ENCODE measurements around the gene KIAA0408.

KIAA0408 gene

DNA sequence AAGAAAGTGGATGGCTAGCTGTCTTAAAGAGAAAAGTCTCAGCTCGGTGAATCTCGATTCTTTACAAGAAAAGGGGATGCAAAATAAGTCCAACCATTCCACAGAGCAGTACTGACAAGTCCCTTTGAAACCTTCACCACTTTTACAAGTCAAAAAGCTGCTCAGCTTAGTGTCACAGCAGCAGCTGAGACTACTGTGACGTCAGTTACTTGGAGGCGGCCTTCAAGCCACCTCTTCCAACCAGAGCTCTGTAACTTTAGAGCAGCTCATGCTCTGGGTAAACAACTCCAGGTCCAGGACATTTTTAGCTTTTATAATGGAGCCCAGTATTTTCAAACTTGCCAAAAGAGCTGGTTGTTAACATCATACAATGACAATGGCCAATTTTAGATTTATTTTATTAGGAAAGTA is at the start of gene KIAA0408:
Gene KIAA0408, minus strand, starts transcription at position 159 of the 411 bp plus-strand sequence. CDS start 5,408 bp downstream, outside the sequence.
- no peak for DNase-seq

DNA sequence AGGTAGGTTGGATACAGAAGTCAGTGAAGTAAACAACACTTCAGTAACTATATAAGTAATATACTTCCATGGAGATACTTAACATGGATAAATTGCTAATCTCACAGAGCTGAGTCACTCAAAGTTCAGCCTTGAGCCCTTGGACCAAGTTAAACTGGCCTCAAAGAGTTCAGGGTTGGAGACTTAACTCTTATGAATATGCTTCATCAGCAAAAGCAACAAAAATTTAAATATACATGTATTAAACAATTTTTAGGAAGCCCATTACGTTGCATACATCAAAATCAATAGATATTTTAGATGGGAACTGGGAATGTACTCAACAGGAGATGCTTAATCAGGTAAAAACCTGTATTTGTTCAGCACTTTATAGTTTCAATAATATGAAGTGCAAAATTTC is 47.7 kb upstream of the KIAA0408 start:
- DNase-seq = no peak

DNA sequence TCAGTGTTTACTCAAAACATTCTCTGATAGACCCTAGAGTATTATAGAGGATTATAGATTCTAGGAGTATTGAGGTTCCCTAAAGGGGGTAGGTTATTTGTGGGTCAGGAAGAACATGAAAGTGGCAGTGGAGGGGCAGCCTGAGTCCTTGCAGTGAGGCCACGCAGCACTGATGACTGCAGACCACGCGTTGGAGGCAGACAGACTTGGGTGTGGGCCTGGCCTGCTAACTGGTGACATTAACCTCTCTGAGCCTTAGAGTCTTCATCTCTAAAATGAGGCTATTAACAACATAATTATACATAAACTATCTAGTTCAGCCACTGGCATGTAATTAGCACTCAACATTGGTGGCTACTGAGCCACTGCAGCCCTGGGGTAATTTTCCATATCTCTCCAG is 43.8 kb upstream of the KIAA0408 start:
- no peak for DNase-seq

DNA sequence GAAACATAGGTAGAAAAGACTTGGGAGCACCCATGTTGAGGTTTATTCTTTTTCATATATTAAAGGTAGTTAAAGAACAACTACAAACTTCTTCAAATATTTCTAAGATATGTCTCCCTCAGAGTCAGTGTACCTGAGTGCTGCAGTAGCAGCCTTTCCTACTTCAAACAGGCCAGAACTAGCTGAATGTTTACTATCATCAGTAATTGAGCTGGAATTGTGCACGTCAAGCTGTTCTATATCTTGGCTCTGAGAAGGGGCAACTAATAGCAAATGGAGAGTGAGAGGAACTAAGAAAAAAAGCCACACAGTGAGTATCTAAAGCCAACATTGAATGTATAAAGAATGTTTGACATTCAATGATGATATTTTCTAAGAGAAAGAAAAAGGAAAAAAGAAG is 38.2 kb upstream of the KIAA0408 start:
- DNase-seq = no peak

DNA sequence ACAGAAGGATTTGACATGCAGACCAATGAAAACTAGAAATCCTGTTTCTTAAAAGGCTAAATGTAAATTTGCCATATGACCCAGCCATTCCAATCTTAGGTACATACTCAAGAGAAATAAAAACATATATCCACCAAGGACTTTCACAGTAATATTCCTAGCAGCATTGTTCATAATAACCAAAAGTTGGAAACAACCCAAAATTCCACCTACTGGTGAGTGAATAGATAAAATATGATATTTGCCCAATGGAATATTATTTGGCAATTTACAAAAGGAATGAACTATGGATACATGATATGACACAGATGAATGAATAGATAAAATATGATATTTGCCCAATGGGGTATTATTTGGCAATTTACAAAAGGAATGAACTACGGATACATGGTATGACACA is 37.3 kb upstream of the KIAA0408 start:
- DNase-seq = no peak

DNA sequence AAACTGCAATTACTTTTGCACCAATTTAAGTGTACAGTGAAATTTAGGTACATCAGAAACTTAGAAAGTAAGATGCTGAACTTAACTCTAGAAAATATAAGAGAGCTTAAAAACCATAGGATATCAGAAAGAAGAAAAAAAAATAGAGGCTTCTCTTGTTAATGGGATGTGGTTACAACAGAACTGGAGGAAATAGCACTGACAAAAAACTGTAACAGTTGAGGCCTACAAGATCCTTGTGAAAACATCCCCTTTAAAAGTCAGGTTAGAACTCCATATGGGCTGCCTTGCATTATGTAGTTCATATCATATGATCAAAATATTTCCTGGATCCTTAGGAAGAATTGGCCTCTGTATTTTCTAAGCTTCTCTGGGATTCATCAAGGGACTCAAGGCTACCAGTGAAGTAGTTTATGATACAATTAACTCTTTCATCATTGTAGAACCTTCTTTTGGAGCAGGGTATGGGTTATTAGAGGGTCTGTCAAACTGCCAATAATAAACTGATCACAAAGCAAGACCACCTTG is 35.1 kb upstream of the KIAA0408 start:
- DNase-seq = no peak

DNA sequence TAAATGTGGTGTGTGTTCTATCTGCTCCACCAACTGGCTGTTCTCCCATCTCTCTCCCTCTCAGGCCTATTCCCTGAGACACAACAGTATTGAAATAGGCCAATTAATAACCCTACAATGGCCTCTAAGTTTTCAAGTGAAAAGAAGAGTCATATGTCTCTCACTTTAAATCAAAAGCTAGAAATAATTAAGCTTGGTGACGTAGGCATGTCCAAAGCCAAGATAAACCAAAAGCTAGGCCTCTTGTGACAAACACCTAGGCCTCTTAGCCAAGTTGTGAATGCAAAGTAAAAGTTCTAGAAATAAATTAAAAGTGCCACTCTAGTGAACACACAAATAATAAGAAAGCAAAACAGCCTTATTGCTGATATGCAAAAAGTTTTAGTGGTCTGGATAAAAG is 30.1 kb upstream of the KIAA0408 start:
- no peak for DNase-seq

DNA sequence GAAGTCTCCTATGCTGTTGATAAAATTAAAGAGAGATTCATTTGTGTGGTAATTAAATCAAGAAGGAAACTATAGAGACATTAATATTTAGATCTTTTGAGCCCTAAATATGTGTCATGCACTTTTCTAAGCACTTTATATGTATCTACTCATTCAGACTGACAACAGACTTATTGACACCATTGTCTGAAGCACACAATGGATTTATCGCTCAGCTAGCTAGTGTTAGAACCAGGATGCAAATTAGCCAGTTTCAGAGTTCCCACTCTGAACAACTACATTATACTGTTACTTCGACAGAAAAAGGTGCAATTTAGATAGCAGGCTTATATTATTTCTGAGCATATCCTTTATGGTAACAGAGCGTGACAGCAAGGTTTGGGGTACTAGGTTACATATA is 27.7 kb upstream of the KIAA0408 start:
- no peak for DNase-seq

DNA sequence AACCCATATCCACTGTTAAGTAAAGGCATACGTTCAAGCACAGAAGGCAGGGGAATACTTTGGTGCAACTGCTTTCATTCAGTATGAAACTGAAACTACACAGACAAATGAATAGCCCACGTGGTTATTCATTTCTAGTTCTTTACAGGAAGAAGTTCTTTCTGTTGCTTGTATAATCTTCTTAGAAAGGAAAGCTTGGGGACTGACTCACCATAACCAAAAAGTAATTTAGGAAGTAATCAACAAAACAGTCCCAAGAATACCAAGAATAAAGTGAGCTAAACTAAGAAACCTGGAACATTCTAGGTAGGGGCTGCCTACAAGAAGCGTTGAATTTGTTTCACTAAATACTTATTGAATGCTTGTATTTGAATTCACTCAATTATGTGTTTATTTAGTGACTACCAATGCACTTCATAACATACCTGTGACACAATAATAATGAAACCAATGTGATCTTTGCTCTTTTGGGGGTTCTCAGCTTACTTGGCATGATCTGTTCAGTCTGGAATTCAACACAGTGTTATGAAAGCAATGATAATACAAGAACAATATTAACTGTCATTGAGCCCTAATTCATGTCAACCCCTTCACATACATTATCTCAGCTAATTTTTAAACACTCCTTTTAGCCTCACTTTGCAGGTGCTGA is 25.1 kb upstream of the KIAA0408 start:
- peak; percentile 3 for DNase-seq

DNA sequence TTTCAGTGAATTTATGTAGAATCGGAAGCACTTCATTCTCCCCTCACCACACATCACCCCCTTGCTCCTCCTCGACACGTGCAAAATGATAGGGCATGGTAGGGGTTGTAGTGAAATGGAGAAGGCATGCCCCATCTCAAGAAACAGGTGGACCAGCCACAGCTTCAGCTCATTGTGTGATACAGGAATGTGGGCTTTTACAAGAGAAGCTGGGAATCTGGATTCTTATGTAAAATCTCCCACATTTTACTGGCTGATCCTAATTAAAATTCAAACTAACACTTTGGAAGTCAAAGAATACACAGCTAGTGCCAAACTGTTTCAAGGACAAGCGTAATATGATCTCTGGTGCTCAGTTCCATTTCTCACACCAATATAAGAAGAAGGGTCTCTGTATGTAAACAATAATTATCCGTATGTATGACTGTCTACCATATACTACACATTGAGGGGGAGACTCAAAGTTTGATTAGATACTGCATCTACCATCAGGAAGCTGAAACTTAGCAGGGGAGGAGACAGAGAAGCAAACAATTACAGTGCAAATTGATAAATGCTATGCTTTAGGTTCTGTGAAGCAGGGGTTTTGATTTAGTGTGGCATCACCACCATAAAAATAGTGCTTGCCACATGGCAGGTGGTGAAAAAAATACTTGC is 24.3 kb upstream of the KIAA0408 start:
- no peak for DNase-seq

DNA sequence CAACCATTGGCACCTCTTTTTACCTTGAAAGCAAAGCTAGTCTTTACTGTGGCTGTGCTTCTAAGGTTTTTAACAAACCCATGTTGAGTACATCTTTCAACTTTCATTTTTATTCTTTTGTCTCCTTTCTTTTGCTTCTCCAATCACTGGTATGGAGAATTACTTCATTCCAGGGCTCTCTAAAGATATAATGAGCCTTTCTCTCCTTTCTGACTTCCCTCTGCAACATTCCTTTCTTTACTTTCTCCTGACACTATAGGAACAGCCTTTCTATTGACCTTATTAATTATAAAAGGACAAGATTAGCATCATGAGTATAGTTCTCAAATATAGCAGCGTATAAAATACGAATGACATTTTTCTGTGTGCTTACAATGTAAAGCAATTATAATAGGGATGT is 23.1 kb upstream of the KIAA0408 start:
- DNase-seq = no peak

DNA sequence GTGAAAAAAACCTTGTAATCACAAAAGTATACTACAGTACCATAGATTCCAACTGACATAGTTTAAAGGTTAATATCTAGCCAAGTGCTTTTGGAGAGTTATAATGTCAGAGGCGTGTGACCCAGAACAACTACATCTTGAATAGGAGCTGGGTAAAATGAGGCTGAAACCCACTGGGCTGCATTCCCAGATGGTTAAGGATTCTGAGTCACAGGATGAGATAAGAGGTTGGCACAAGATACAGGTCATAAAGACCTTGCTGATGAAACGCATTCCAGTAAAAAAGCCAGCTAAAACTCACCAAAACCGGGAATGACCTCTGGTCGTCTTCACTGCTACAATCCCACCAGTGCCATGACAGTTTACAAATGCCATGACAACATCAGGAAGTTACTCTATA is 22.4 kb upstream of the KIAA0408 start:
- DNase-seq = no peak

DNA sequence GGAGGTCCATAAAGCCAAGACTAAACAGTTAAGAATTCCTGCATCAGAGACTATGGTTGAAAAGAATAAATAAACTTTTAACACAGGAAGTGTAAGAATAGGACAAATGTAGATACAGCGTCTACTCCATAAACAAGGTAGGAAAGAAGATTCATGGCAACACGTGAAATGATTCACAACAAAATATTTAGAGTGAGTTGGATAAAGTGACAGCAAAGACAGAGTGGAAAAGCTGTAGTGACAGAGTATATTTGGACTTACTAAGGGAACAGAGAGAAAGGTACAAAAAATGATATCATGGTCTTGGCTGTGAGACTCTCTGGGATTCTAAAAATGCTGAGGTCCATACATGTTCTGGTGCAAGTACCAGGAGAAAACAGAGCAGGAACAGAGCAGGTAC is 21.9 kb upstream of the KIAA0408 start:
- DNase-seq = no peak

DNA sequence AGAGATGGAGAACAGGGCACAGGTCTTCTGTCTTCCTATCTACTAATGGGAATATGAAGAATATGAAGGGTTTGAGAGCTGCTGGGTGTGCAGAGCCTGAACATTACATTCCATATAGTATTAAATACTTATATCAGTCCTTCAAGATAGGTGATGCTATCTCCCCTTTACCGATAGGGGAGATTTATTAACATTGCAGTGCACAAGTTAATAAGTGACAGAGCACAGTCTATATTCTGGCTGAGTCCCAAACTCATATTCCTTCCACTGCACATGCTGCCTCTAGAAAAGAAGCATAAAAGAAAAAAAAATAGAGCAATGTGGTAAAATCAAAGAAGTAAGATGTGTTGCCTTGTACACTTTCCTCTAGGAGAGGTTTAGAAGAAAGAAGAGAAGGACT is 18.5 kb upstream of the KIAA0408 start:
- DNase-seq = no peak

DNA sequence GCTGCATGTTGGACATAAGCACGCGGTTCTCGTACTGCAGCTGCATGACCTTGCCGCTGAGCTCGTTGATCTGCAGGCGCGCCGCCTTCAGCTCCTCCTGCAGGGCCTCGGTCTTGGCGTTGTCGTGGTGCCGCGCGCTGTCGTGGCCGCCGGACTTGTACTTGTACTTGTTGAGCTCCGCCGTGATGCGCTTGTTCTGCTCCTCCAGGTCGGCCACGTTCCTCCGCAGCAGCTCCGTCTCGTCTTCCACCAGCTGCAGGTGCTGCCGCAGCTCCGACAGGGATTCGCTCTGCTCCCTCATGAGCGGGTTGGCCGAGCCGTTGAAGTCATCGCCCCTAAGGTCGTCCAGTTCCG is 16.6 kb upstream of the KIAA0408 start:
- DNase-seq = no peak

DNA sequence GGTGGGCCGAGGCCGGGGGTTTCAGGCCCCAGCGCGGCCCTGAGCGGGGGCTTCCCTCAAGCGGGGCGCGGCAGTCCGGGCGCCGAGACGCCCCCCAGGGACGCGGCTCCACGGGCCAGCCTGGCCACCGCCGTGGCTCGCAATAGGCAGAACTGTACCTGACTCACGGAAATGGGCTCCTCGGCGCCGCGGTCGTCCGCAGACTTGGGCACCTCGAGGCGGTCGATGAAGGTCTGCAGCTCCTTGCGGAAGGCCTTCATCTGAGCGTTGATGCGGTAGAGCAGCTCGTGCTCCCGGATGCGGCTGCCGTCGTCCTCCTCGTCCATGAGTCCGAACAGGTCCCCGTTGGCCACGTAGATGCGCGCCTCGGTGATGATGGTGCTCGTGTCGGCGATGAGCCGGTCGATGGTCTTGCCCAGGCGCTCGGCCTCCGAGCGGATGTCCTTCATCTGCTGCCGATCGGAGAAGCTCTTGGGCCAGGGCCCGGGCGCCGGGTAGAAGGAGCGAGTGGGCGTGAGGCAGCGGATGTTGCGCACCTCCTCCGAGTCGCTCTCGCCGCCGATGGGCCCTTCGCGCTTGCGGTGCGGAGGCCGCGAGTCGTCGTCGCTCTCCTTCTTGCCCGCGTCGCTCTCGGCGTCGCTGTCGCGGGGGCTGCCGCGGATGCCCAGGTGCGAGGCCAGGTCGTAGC is 16.1 kb upstream of the KIAA0408 start:
- DNase-seq = no peak

DNA sequence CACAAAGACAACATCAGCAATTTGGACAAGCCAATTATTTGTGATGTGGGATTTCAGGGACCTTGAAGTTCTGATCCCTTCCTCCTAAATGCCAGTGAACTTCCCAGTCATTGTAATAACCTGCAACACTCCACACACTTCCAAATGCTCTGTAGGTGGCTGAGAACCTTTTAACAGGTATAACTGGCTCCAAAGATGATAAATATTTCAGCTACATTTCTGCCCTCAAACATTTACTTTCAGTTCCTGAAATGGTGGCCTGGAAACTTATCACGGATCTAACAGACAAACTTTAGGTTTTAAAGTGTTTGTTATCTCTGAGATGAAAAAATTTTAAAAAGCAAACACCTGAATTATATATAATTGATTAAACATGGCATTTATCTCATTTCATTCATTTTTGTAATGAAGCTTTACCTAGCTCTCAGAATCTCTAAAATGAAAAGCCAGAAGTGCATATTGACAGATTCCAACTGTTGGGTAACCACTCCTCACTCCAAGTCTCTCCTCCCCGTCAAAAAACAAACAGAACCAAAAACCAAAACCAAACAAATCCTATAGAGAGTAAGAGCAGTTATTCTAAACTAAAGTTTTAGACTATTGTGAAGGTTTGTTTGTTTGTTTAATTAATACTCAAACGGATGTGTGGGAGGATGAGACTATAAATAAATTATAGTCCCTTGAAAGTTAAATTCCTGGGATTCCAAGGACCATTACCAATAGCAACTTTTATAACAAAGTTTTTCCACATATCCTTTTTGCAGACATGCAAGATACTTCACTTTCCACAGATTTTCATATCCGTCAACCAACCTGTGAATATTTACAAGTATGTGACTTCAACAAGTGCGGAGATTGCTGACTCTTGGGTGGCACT is 12.4 kb upstream of the KIAA0408 start:
- no peak for DNase-seq

DNA sequence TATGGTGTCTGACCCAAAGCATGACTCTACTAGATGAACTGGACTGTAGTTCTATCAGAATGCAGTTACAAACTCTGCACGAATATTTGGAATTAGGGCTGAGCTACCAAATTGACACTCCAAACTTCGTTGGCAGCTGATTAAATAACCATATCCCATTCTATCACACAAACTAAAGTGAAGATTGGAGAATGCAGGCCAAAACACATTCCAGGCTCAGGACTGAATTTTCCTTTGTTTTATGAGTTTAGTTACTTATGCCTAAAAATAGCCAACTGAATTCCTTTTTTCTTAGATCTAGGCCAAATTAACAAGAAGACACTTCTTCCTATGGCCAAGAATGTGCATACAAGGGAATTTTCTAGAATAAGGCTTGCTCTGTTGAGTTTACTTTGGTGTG is 9.7 kb upstream of the KIAA0408 start:
- no peak for DNase-seq

DNA sequence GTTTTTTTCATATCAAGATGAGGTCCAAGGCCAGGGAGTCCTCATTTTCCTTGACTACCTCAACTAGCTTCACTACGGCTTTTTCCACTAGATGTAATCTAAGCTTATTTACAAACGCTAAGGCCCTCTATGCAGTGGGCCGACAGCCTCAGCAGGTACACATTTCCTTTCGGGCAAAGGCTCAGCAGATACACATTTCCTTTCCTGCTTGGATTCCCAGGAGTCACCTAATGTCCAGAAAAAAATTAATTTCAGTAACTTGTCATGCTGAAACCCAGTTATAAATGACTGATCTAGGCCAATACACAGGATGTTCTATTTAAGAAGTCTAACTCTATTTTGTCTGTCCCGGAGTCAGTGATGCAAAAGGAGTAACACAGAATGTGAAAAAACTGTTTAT is 7.2 kb upstream of the KIAA0408 start:
- DNase-seq = no peak

DNA sequence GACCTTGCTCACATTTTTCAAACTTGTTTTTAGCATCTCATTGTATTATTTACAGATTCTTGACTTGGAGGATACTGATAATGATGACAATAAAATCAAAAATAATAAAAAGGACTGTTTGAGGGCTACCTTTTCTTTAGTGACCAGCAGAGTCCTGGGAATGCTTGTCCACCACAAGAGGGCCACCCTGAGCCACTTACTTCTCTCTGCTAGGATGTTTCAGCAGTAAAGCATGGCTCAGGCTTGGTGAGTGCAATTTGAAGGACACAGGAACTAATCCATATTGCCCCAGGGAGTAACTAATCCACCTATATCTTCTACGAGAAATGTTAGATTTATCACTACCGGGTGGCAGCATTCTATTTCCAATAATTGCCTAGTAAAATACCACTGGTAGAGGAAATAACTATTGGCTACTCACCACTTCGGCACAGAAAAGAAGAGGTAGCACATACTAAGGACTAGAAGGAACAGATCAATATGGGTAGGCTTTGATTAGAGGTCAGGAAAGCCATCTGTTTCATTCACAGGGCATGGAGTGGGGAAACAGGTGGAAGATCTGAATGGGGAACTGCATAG is 5.8 kb upstream of the KIAA0408 start:
- peak; percentile 80 for DNase-seq

DNA sequence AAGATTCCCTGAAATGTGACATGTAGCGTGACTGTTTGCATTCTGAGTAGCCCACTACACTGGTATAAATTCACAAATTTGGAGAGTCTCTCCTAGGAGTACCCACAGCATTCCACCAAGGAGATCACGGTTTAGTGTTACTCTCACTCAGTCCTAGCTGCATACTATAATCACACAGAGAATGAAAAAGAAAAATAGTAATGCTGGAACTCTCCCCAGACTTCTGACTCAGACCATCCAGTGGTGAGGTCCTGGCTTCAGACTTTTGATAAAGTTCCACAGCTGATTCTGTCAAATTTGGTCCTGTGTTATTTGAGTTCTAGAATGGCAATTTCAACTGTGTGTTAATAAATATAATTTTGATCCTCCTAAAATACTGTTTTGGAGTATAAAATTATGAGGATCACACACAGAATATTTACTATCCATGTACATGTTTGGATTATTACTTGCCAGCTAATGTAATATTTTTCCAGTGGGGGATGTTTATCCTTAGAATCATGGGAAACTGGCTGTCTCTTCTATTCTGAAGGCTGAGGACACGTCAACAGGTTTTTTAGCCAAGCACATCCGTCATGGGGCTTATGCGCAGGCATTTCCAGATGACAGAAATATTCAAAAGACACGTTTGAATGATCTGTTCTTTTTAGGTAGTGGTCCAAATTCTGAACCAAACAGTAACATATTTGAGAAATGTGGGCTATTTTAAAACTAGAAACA is 5.1 kb upstream of the KIAA0408 start:
- DNase-seq = no peak

DNA sequence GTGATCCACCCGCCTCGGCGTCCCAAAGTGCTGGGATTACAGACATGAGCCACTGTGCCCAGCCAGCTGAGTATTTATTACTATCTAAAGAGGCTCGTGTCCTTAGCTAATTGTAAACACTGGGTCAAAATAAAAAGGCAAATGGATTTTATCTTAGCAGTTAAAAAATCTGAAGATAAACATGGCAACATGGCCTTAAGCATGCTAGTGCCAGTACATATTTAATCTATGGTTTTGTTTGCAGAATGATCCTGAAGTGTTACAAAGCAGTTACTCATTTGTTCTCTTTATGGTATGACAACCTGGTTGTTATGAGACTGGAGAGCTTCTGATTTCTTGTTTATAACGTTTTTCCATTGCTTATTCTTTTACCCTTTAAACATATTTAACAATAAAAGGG is 3.9 kb upstream of the KIAA0408 start:
- no peak for DNase-seq
